ENCODE measurements around the gene NOL9. TPM values are rescaled to one million over a fixed set of nuclear protein-coding genes. Genes with fewer than 3 reads are reported as not detected.

Gene NOL9
- total RNA-seq, 6 experiments from 2014 or later, result 8.9 to 13.1 (median 10.7) TPM

GRCh38 chr1:6509919-6510291 is 44.4 kb downstream of the NOL9 start:
- 75% methylated on average over 2 of the region's 10 CpGs for WGBS (ENCODE audit: insufficient coverage, low coverage, low lambda C conversion rate, missing lambda C conversion rate)
- Histone ChIP-seq H3K27ac (no peak overlapping the region), H3K4me1 (no peaks in the 10 kb centered on the region), H3K9me3 (no peaks in the 10 kb centered on the region), H3K27me3 (no peaks in the 10 kb centered on the region), H3K36me3 (no peaks in the 10 kb centered on the region), H3K4me3 (no peak overlapping the region)
- DNase-seq, result no peak
- TF ChIP-seq CTCF (IDR thresholded peaks at IDR 0.05), result no peak
- no peak for TF ChIP-seq POLR2A (IDR thresholded peaks at IDR 0.05)
- peak in 3 of 4 donors; percentile 20 to 58 (median 44) for ATAC-seq
- intact Hi-C loops (cut with DNase I), result no loop called here

- WGBS (ENCODE audit: insufficient coverage, low coverage, low lambda C conversion rate, missing lambda C conversion rate), result 80% methylated on average over 1 of the region's 20 CpGs
- no peaks in the 10 kb centered on the region for H3K27me3 ChIP-seq
- no peak for TF ChIP-seq POLR2A (IDR thresholded peaks at IDR 0.05)
- no peak for TF ChIP-seq CTCF (IDR thresholded peaks at IDR 0.05)
- peak in 1 of 3 donors; percentile 33 for DNase-seq
- H3K27ac ChIP-seq, result no peak overlapping the region
- H3K4me1 ChIP-seq, result no peaks in the 10 kb centered on the region
- ATAC-seq, result peak in 1 of 4 donors; percentile 26
- H3K4me3 ChIP-seq, result no peak overlapping the region
- intact Hi-C loops (cut with DNase I), result no loop called here
- no peaks in the 10 kb centered on the region for H3K36me3 ChIP-seq
- no peaks in the 10 kb centered on the region for H3K9me3 ChIP-seq
These were observed 44.9 kb downstream of the NOL9 start for GRCh38 chr1:6509220-6509918.

- DNase-seq (peak in 1 of 3 donors; percentile 39), ATAC-seq (no peak)
- H3K4me3 ChIP-seq, result no peak overlapping the region
- TF ChIP-seq POLR2A (IDR thresholded peaks at IDR 0.05), result no peak
- no peak for TF ChIP-seq CTCF (IDR thresholded peaks at IDR 0.05)
- H3K9me3 ChIP-seq, result no peaks in the 10 kb centered on the region
- H3K27ac ChIP-seq, result no peak overlapping the region
- H3K4me1 ChIP-seq, result no peaks in the 10 kb centered on the region
- no peaks in the 10 kb centered on the region for H3K27me3 ChIP-seq
- WGBS (ENCODE audit: insufficient coverage, low coverage, low lambda C conversion rate, missing lambda C conversion rate), result no CpG with 5 or more reads among the region's 11 CpGs
- intact Hi-C loops (cut with DNase I), result no loop called here
- H3K36me3 ChIP-seq, result no peaks in the 10 kb centered on the region
These were observed 45.5 kb downstream of the NOL9 start for GRCh38 chr1:6508816-6509189.

- Histone ChIP-seq H3K27me3 (no peaks in the 10 kb centered on the region), H3K36me3 (no peaks in the 10 kb centered on the region), H3K27ac (no peak overlapping the region), H3K4me3 (no peak overlapping the region), H3K4me1 (no peaks in the 10 kb centered on the region), H3K9me3 (no peaks in the 10 kb centered on the region)
- no peak for DNase-seq
- no peak for TF ChIP-seq CTCF (IDR thresholded peaks at IDR 0.05)
- TF ChIP-seq POLR2A (IDR thresholded peaks at IDR 0.05), result no peak
- WGBS (ENCODE audit: insufficient coverage, low coverage, low lambda C conversion rate, missing lambda C conversion rate), result 97% methylated on average over 5 of the region's 18 CpGs
- intact Hi-C loops (cut with DNase I), result no loop called here
- no peak for ATAC-seq
These were observed 46.0 kb downstream of the NOL9 start for GRCh38 chr1:6508154-6508815.

Data from right lobe of liver (tissue), 6 donors.